Measurements from ENCODE around the gene TRMT44. TPM values are rescaled to one million over a fixed set of nuclear protein-coding genes. Genes with fewer than 3 reads are reported as not detected.

TRMT44 gene
- total RNA-seq, 1 experiment from 2014 or later = 23.4 TPM

- TF ChIP-seq, protein P1, sequence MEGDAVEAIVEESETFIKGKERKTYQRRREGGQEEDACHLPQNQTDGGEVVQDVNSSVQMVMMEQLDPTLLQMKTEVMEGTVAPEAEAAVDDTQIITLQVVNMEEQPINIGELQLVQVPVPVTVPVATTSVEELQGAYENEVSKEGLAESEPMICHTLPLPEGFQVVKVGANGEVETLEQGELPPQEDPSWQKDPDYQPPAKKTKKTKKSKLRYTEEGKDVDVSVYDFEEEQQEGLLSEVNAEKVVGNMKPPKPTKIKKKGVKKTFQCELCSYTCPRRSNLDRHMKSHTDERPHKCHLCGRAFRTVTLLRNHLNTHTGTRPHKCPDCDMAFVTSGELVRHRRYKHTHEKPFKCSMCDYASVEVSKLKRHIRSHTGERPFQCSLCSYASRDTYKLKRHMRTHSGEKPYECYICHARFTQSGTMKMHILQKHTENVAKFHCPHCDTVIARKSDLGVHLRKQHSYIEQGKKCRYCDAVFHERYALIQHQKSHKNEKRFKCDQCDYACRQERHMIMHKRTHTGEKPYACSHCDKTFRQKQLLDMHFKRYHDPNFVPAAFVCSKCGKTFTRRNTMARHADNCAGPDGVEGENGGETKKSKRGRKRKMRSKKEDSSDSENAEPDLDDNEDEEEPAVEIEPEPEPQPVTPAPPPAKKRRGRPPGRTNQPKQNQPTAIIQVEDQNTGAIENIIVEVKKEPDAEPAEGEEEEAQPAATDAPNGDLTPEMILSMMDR (IDR thresholded peaks at IDR 0.05; ENCODE audit: insufficient read depth in 1 of 2, low read depth in 1 of 2, low read length in 1 of 2, severe bottlenecking in 1 of 2, unreplicated experiment in 1 of 2) = no peak
- Histone ChIP-seq H3K27me3 (replicated peaks; ENCODE audit: control insufficient read depth, insufficient read depth, low read length) (no peaks in the 10 kb centered on the region), H3K36me3 (ENCODE audit: control insufficient read depth, insufficient read depth, low read length) (no peaks in the 10 kb centered on the region), H3K9me3 (no peaks in the 10 kb centered on the region), H3K4me1 (no peaks in the 10 kb centered on the region), H3K4me3 (ENCODE audit: low read depth, low read length) (no peak overlapping the region)
- intact Hi-C loops (cut with micrococcal nuclease; ENCODE audit: unreplicated experiment) = loop anchor here (1.0 kb wide), 2 partner anchors 160 to 225 kb away; no protein-coding TSS in a partner anchor
- POLR2A ChIA-PET = no interaction called here
- no peaks in the 10 kb centered on the region for H3K27me3 Mint-ChIP-seq (ENCODE audit: insufficient read depth, unreplicated experiment)
- H3K9me3 Mint-ChIP-seq (ENCODE audit: unreplicated experiment) = no peaks in the 10 kb centered on the region
- no peaks in the 10 kb centered on the region for H3K36me3 Mint-ChIP-seq (ENCODE audit: insufficient read depth, unreplicated experiment)
- no peak overlapping the region for H3K4me3 Mint-ChIP-seq (ENCODE audit: unreplicated experiment)
- H3K4me1 Mint-ChIP-seq (ENCODE audit: low read depth, unreplicated experiment) = no peaks in the 10 kb centered on the region
- DNase-seq = no peak
- CTCF ChIA-PET = interaction anchor here (0.6 to 3.1 kb wide), 4 partner anchors 82 to 226 kb away, joined by 3 to 27 read pairs (median 10); no protein-coding TSS in a partner anchor
- no TSS peak for BruUV-seq (replicated peaks)
- no peak overlapping the region for H3K27ac Mint-ChIP-seq (ENCODE audit: unreplicated experiment)
These were observed 37.9 kb upstream of the TRMT44 start for GRCh38 chr4:8402640-8403039.

GRCh38 chr4:8403173-8403753, 37.3 kb upstream of the TRMT44 start:
- Histone ChIP-seq H3K9me3 (no peaks in the 10 kb centered on the region), H3K36me3 (ENCODE audit: control insufficient read depth, insufficient read depth, low read length) (no peaks in the 10 kb centered on the region), H3K4me1 (no peaks in the 10 kb centered on the region), H3K4me3 (ENCODE audit: low read depth, low read length) (no peak overlapping the region), H3K27me3 (replicated peaks; ENCODE audit: control insufficient read depth, insufficient read depth, low read length) (no peaks in the 10 kb centered on the region)
- BruUV-seq (replicated peaks) = no TSS peak
- no peak overlapping the region for H3K4me3 Mint-ChIP-seq (ENCODE audit: unreplicated experiment)
- CTCF ChIA-PET = interaction anchor here (0.6 to 3.1 kb wide), 4 partner anchors 83 to 227 kb away, joined by 3 to 27 read pairs (median 10); no protein-coding TSS in a partner anchor
- POLR2A ChIA-PET = no interaction called here
- DNase-seq = peak; percentile 60 to 85
- TF ChIP-seq, protein P1 (IDR thresholded peaks at IDR 0.05; ENCODE audit: insufficient read depth in 1 of 2, low read depth in 1 of 2, low read length in 1 of 2, severe bottlenecking in 1 of 2, unreplicated experiment in 1 of 2) = peak; percentile 79 to 87
- no peaks in the 10 kb centered on the region for H3K27me3 Mint-ChIP-seq (ENCODE audit: insufficient read depth, unreplicated experiment)
- intact Hi-C loops (cut with micrococcal nuclease; ENCODE audit: unreplicated experiment) = loop anchor here (1.0 kb wide), 2 partner anchors 161 to 226 kb away; no protein-coding TSS in a partner anchor
- no peaks in the 10 kb centered on the region for H3K36me3 Mint-ChIP-seq (ENCODE audit: insufficient read depth, unreplicated experiment)
- H3K9me3 Mint-ChIP-seq (ENCODE audit: unreplicated experiment) = no peaks in the 10 kb centered on the region
- H3K4me1 Mint-ChIP-seq (ENCODE audit: low read depth, unreplicated experiment) = no peaks in the 10 kb centered on the region
- no peak overlapping the region for H3K27ac Mint-ChIP-seq (ENCODE audit: unreplicated experiment)

DNA sequence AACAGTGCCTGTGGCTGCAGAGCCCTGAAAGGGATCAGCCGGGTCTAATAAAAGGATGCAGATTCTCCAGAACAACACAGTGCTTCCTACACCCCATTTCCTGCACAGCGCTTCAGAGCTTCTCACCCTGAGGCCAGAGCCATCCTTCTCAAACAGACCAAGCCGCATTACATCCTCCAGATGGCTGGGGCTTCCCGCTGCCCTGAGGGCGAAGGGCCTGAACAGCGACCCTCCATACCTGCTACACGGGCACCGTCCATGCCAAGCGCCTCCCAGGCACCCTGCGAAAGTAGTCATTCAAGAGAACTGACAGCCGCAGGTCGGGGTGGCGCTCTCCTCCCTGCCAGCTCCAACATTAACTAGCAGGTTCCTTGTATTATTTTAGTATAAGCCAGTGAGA, 36.6 kb upstream of the TRMT44 start:
- no peak overlapping the region for H3K27ac Mint-ChIP-seq (ENCODE audit: unreplicated experiment)
- ChIA-PET CTCF (interaction anchor here (2.5 to 3.1 kb wide), 2 partner anchors 161 to 227 kb away, joined by 16 to 27 read pairs; no protein-coding TSS in a partner anchor), POLR2A (no interaction called here)
- no TSS peak for BruUV-seq (replicated peaks)
- H3K9me3 Mint-ChIP-seq (ENCODE audit: unreplicated experiment) = no peaks in the 10 kb centered on the region
- no peaks in the 10 kb centered on the region for H3K4me1 Mint-ChIP-seq (ENCODE audit: low read depth, unreplicated experiment)
- intact Hi-C loops (cut with micrococcal nuclease; ENCODE audit: unreplicated experiment) = loop anchor here (1.0 kb wide), 2 partner anchors 162 to 227 kb away; no protein-coding TSS in a partner anchor
- no peaks in the 10 kb centered on the region for H3K27me3 Mint-ChIP-seq (ENCODE audit: insufficient read depth, unreplicated experiment)
- no peaks in the 10 kb centered on the region for H3K36me3 ChIP-seq (ENCODE audit: control insufficient read depth, insufficient read depth, low read length)
- H3K4me3 ChIP-seq (ENCODE audit: low read depth, low read length) = no peak overlapping the region
- H3K4me1 ChIP-seq = no peaks in the 10 kb centered on the region
- TF ChIP-seq, protein P1 (IDR thresholded peaks at IDR 0.05; ENCODE audit: insufficient read depth in 1 of 2, low read depth in 1 of 2, low read length in 1 of 2, severe bottlenecking in 1 of 2, unreplicated experiment in 1 of 2) = no peak
- H3K9me3 ChIP-seq = no peaks in the 10 kb centered on the region
- H3K36me3 Mint-ChIP-seq (ENCODE audit: insufficient read depth, unreplicated experiment) = no peaks in the 10 kb centered on the region
- DNase-seq = no peak
- H3K27me3 ChIP-seq (replicated peaks; ENCODE audit: control insufficient read depth, insufficient read depth, low read length) = no peaks in the 10 kb centered on the region
- no peak overlapping the region for H3K4me3 Mint-ChIP-seq (ENCODE audit: unreplicated experiment)
